Caco-2 (cell line): Measurements from ENCODE around the gene NPB. TPM values are rescaled to one million over a fixed set of nuclear protein-coding genes. Genes with fewer than 3 reads are reported as not detected.

Source experiments
- BruUV-seq: library from RNA; stranded (reverse); fragments of 400-500 nt; replicated peaks from 2 replicates; lab custom pipeline; 2021; lab: Mats Ljungman, UMichigan
- CTCF ChIA-PET: fragments of 300-600 bp; sonication (Branson Sonifier 250); formaldehyde crosslinking; loops from one replicate; lab custom pipeline; 2022; ENCODE audit warnings: antibody characterized with exemption; lab: Charles Lee
- POLR2A ChIA-PET: fragments of 300-600 bp; sonication (Branson Sonifier 250); formaldehyde crosslinking; loops from one replicate; lab custom pipeline; 2022; ENCODE audit warnings: antibody characterized with exemption; lab: Charles Lee
- DNase-seq, 2 experiments: peaks; one replicate each; pipeline versions ENCODE4 v3.0.0 to v3.0.0-alpha.2; 2020 to 2022
- H3K27me3 ChIP-seq: replicated peaks from 2 replicates; pipeline ENCODE4 v1.6.0; 2011; ENCODE audit warnings: low read length; ENCODE audit not compliant: control insufficient read depth, insufficient read depth
- H3K36me3 ChIP-seq: 2 replicates; pipeline ENCODE4 v1.5.1; 2011; ENCODE audit warnings: low read length; ENCODE audit not compliant: control insufficient read depth, insufficient read depth
- H3K4me1 ChIP-seq: fragments of 250-450 bp; sonication (Bioruptor Pico); 2 replicates; pipeline ENCODE4 v1.5.1; 2020; ENCODE audit warnings: mild to moderate bottlenecking
- H3K4me3 ChIP-seq: 2 replicates; pipeline ENCODE4 v1.5.1; 2011; ENCODE audit warnings: low read depth, mild to moderate bottlenecking, control low read depth, low read length
- H3K9me3 ChIP-seq: fragments of 250-450 bp; sonication (Bioruptor Pico); 2 replicates; pipeline ENCODE4 v1.5.1; 2020; ENCODE audit warnings: mild to moderate bottlenecking, moderate library complexity
- H3K27ac Mint-ChIP-seq: one replicate; pipeline ENCODE4 v1.8.0; 2022; ENCODE audit warnings: mixed read lengths; ENCODE audit not compliant: unreplicated experiment
- H3K27me3 Mint-ChIP-seq: one replicate; pipeline ENCODE4 v1.8.0; 2022; ENCODE audit warnings: mixed read lengths; ENCODE audit not compliant: insufficient read depth, unreplicated experiment
- H3K36me3 Mint-ChIP-seq: one replicate; pipeline ENCODE4 v1.8.0; 2022; ENCODE audit warnings: mild to moderate bottlenecking, mixed read lengths; ENCODE audit not compliant: insufficient read depth, unreplicated experiment
- H3K4me1 Mint-ChIP-seq: one replicate; pipeline ENCODE4 v1.8.0; 2022; ENCODE audit warnings: low read depth, mixed read lengths; ENCODE audit not compliant: unreplicated experiment
- H3K4me3 Mint-ChIP-seq: one replicate; pipeline ENCODE4 v1.8.0; 2022; ENCODE audit warnings: mild to moderate bottlenecking, moderate library complexity, mixed read lengths; ENCODE audit not compliant: unreplicated experiment
- H3K9me3 Mint-ChIP-seq: one replicate; pipeline ENCODE4 v1.8.0; 2022; ENCODE audit warnings: mixed read lengths; ENCODE audit not compliant: unreplicated experiment
- CTCF ChIP-seq, 2 experiments: fragments of 200-600 bp in 1 of 2; IDR thresholded peaks; 1 replicate in 1 of 2; 2 replicates in 1 of 2; pipeline versions ENCODE4 v1.5.1 to v1.8.0; 2011 to 2022; ENCODE audit warnings: antibody characterized with exemption in 1 of 2, control low read depth in 1 of 2, inconsistent platforms in 1 of 2, low read depth in 1 of 2, low read length in 1 of 2, mild to moderate bottlenecking in 1 of 2, moderate library complexity in 1 of 2; ENCODE audit not compliant: insufficient read depth in 1 of 2, severe bottlenecking in 1 of 2, unreplicated experiment in 1 of 2
- intact Hi-C: fragments of 100-400 bp; cut with micrococcal nuclease; formaldehyde crosslinking; loops from one replicate; pipeline ENCODE4 v1.10.0; 2022; ENCODE audit not compliant: unreplicated experiment
- total RNA-seq: library from RNA; stranded (reverse); gene quantifications from 2 replicates; pipeline ENCODE4 v1.2.3, GENCODE V29; 2022

Gene NPB
- total RNA-seq, 1 experiment from 2014 or later, result 0.68 TPM

- DNase-seq, result peak; percentile 54 to 62
- no peaks in the 10 kb centered on the region for H3K27me3 Mint-ChIP-seq
- H3K36me3 ChIP-seq, result peaks cover 4% of the 10 kb centered on the region; the same call in 1 of the 2 replicates
- H3K9me3 ChIP-seq, result no peaks in the 10 kb centered on the region
- H3K4me1 ChIP-seq, result peaks cover 50% of the 10 kb centered on the region
- POLR2A ChIA-PET, result interaction anchor here (0.6 to 1.1 kb wide), 4 partner anchors 9 to 587 kb away, joined by 3 to 4 read pairs (median 4); partner anchors contain the start of gene P4HB
- peak overlapping the region; percentile 81 for H3K4me3 ChIP-seq
- no peaks in the 10 kb centered on the region for H3K27me3 ChIP-seq
- no peaks in the 10 kb centered on the region for H3K9me3 Mint-ChIP-seq
- BruUV-seq, result no TSS peak
- H3K4me1 Mint-ChIP-seq, result peaks cover 16% of the 10 kb centered on the region
- CTCF ChIA-PET, result interaction anchor here (0.8 to 1.0 kb wide), 2 partner anchors 158 to 168 kb away, joined by 3 to 4 read pairs; partner anchors contain the start of gene DCXR
- peaks cover 97% of the 10 kb centered on the region for H3K36me3 Mint-ChIP-seq
- peak; percentile 54 to 74 for TF ChIP-seq CTCF (IDR thresholded peaks at IDR 0.05; ENCODE audit: insufficient read depth in 1 of 2, low read depth in 1 of 2, low read length in 1 of 2, severe bottlenecking in 1 of 2, unreplicated experiment in 1 of 2)
- intact Hi-C loops, result loop anchor here (5.0 kb wide), 1 partner anchor 153 kb away; the partner anchor contains the start of genes CENPX and LRRC45
- peak overlapping the region; percentile 77 for H3K4me3 Mint-ChIP-seq
- H3K27ac Mint-ChIP-seq, result peak overlapping the region; percentile 90
Observed at GRCh38 chr17:81869221-81870130, 32.6 kb upstream of the NPB start.

- CTCF ChIA-PET, result interaction anchor here (0.6 kb wide), 1 partner anchor 355 kb away, joined by 3 read pairs; no protein-coding TSS in a partner anchor
- H3K27me3 Mint-ChIP-seq, result no peaks in the 10 kb centered on the region
- Histone ChIP-seq H3K27me3 (no peaks in the 10 kb centered on the region), H3K4me1 (peaks cover 50% of the 10 kb centered on the region), H3K9me3 (no peaks in the 10 kb centered on the region), H3K4me3 (peak overlapping the region; percentile 81), H3K36me3 (peaks cover 4% of the 10 kb centered on the region; the same call in 1 of the 2 replicates)
- H3K36me3 Mint-ChIP-seq, result peaks cover 96% of the 10 kb centered on the region
- DNase-seq, result peak in 1 of 2 experiments; percentile 54
- POLR2A ChIA-PET, result interaction anchor here (0.6 to 1.1 kb wide), 2 partner anchors 9 to 21 kb away, joined by 4 read pairs; partner anchors contain the start of gene P4HB
- no peak for TF ChIP-seq CTCF (IDR thresholded peaks at IDR 0.05; ENCODE audit: insufficient read depth in 1 of 2, low read depth in 1 of 2, low read length in 1 of 2, severe bottlenecking in 1 of 2, unreplicated experiment in 1 of 2)
- no TSS peak for BruUV-seq
- no peaks in the 10 kb centered on the region for H3K9me3 Mint-ChIP-seq
- intact Hi-C loops, result loop anchor here (5.0 kb wide), 1 partner anchor 152 kb away; the partner anchor contains the start of genes CENPX and LRRC45
- peaks cover 16% of the 10 kb centered on the region for H3K4me1 Mint-ChIP-seq
- H3K27ac Mint-ChIP-seq, result peak overlapping the region; percentile 90
- peak overlapping the region; percentile 77 for H3K4me3 Mint-ChIP-seq
Observed at GRCh38 chr17:81870131-81870980, 31.7 kb upstream of the NPB start.
